Stimulated activated CD8-positive, alpha-beta memory T cell treated with anti-CD3 and anti-CD28 coated beads, Interleukin-4, amount 100 ng/mL, for 48 hours (primary cell): ENCODE measurements around the gene FOSB.
A peak's percentile ranks its signal among the peaks of the same experiment; 100 is the strongest.
"Not testable (repeated sequence)": the region's sequence is repeated elsewhere in the genome, so short reads cannot be mapped to it uniquely, and the experiment has no call there.

ENCODE experiments used
- DNase-seq: peaks from one replicate; pipeline ENCODE4 v3.0.0-alpha.2; 2020

The FOSB gene

DNA sequence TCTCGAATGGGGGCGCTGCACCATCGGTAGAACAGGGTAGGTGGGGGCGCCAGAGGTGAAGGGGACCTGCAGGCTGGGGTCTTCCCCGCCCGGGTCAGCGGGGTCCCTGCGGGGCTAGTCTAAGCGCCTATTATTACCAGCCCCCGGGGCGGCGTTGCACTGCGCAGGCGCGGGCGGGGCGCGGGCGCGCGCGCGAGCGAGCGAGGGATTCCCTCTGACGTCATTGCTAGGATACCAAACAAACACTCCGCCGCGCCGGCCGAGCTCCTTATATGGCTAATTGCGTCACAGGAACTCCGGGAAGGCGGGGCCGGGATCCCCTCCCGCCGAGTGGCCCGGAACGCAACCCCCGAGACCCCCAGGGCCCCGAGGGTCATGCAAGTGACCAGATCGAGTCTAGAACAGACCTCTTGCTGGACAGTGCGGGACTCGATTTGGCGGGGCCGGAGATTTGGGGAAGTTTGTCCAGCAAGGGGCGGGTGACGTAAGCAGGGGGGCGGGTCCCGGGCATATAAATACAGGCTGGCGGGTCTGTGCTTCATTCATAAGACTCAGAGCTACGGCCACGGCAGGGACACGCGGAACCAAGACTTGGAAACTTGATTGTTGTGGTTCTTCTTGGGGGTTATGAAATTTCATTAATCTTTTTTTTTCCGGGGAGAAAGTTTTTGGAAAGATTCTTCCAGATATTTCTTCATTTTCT is at the start of gene FOSB:
Gene FOSB (plus strand): TSS at position 541 of the 703 bp plus-strand sequence. CDS start 591 bp downstream, outside the sequence.
- DNase-seq = peak; percentile 95

DNA sequence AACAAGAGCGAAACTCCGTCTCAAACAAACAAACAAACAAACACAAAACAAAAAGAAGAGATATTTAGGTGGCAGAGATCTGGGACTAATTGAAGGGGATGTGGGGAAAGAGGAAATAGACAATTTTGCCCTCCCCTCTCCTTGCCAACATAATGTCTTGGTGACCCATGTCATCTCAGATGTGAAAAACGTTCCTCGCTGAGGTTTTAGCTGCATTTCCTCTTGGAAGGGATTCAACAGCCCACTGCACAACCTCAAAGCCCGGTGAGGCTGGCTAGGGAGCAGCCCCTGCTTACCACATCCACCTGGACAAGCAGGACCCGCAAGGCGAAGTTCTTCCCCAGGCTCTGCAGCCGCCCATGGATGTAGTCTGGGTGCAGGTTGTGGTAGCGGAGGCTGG is 49.0 kb upstream of the FOSB start:
- DNase-seq = no peak

DNA sequence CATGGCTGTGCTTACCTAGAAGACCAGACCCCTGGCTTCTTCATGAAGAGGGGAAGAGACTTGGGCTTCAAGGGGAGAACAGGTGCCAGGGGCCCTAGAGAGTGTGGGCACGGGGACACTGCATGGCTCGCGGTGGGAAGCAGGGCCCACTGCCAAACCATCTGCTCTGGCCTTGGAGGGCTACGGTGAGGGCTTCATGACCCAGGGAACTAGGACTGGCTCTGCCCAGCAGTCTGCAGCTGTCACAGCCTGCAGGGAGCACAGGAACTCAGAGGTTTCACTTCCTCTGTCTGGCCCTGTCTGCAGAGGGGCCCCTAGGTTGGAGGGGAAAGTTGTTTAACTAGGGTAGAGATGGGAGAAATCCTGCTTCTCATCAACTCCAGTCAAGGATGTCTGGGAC is 48.4 kb upstream of the FOSB start:
- no peak for DNase-seq

DNA sequence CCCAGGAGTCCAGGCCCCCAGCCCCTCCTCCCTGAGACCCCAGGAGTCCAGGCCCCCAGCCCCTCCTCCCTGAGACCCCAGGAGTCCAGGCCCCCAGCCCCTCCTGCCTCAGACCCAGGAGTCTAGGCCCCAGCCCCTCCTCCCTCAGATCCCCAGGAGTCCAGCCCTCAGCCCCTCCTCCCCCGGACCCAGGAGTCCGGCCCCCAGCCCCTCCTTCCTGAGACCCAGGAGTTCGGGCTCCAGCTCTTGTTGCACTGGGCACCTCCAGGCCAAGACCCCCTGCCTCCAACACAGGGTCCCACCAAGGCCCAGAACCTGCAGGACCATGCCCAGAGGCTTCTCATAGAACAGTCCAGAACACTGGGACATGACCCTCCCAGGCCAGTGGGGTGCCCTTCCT is 47.9 kb upstream of the FOSB start:
- no peak for DNase-seq

DNA sequence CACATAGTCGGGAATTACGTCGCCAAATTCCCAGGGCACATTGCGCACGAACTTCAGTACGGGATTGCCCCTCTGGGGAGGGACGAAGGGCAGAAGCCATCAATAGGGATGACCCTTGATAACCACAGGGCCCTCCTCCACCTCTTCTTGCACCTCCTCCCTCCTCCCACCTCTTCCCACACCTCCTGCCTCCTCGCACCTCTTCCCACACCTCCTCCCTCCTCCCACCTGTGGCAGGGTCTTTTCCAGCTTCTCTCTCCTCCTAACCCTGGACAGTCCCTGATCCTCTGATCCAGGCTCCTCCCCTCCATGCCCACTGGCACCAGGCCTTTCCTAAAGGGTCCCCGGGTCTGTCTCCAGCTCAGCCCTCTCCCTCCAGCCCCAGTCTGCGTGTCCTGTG is 47.4 kb upstream of the FOSB start:
- DNase-seq = no peak

DNA sequence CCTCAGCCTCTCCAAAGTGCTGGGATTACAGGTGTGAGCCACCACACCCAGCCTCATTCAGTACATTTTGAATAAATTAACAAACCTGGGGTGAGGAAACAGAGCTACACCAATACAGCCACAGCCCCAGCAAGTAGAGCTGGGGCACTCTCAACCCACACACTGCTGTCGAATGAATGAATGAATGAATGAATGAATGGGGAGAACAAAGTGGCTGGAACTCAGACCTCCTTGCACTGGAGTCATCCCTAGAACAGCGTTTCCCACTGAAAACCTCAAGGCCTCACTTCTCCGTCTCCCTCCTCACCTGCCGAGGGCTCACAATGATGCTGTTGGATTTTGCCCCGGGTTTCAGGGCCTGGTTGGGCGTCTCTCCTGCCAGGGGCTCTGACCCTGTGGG is 46.9 kb upstream of the FOSB start:
- no peak for DNase-seq

DNA sequence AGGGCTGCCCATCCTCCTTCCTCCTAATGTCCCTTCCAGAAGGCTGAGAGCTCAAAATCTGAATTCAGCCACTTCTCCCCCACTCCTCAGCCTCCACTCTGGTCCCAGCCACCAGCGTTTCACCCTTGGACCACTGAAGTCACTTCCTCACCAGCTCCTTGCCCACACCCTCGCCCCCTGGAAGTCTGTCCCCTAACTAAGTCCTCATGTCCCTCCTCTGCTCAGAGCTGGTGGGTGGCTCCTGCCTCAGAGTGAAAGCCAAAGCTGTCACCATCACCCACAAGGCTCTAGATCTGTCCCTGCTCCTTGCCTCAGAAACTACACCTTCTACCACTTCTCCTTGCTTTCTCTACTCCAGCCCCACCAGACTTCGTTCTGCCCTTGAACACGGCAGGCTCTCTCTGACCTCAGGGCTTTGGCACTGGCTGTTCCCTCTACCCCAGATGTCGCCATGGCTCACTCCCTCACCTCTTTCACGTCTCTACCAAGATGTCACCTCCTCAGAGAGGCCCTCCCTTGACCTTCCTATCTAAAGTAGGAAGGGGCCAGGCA is 45.8 kb upstream of the FOSB start:
- no peak for DNase-seq

DNA sequence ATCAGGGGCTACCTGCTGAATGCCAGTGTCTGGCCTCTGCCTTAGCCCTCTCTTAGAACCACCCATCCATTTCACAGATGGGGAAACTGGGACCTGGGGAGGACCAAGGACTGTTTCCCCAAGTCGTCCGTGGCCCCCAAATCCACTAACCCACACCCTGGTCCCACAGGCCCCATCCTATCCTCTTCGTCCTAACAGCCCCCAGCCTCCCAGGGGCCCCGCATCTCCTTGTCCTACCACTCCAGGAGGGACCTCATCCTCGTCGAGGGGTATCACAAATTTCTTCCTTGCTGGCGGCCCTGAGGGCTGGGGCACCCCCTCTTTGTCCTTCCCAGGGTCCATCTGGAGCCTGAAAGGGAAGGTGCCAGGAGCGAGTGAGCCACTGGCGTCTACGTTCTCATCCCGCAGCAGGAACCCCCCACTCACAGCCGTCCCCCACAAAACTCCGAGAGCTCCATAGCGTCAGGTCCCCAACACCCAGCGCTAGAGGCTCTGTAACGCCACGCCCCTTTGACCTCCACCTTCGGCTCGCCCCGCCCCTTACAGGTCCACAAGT is 44.7 kb upstream of the FOSB start:
- DNase-seq = no peak

DNA sequence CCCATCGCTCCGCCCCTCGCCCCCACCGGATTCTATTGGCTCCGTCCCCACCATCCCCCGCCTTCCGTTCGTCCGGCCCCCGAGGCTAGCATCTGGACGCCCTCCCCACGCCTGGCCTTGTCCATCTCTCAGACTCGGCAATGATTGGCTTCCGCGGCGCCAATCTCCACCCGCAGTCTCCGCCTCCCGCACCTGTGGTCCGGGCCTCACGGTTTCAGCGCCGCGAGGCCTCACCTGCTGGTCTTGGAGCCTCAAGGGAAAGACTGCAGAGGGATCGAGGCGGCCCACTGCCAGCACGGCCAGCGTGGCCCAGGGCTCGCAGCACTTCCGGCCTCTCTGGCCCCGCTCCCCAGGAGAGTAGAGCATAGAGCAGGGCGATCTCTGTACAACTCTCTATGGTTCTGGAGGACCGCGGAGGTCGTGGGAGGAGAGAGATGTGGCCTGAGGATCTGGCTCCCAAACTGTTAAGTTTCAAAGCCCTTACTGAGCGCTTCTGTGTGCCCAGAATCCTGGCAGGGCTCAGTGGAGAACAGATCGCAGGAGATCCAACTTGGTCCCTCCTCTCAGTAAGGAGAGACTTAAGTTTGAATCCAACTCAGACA is 44.1 kb upstream of the FOSB start, which contains the start of gene ERCC1:
Gene ERCC1 (minus strand): TSS at position 329 of the 602 bp plus-strand sequence. CDS start 543 bp downstream, outside the sequence.
- DNase-seq = peak; percentile 96

DNA sequence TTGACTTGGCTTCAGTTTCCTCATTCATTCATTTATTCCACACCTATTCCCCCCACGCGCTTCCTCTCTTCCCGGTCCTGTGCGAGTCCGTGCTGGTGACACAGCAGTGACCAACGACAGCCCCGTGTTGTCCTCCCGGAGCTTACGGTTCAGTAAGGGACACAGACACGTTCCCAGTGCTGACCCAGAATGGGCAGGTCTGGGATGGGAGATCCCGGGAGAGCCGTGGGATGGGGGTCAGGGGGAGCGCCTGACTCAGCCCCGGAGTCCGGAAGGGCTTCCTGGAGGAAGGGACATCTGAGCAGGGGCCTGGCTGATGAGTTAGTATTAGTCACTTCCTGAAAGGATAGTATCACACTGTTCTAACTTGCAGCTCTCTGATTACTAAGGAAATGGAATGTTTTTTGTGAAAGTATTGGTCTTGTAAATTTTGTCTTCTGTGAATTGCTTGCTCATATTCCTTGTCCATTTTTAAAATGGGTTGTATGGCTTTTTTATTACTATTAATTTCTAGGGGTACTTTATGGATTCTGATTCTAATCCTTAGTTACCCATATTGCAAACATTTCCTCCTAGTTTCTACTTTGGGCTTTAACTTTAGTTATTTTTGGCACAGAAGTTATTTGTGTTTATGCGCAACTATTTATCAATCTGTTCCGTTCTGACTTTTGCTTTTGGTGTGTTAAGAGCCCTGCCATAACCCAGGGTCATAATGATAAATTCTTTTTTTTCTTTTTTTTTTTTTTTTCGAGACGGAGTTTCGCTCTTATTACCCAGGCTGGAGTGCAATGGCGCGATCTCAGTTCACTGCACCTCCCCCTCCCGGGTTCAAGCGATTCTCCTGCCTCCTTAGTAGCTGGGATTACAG is 43.4 kb upstream of the FOSB start:
- DNase-seq = peak; percentile 67

DNA sequence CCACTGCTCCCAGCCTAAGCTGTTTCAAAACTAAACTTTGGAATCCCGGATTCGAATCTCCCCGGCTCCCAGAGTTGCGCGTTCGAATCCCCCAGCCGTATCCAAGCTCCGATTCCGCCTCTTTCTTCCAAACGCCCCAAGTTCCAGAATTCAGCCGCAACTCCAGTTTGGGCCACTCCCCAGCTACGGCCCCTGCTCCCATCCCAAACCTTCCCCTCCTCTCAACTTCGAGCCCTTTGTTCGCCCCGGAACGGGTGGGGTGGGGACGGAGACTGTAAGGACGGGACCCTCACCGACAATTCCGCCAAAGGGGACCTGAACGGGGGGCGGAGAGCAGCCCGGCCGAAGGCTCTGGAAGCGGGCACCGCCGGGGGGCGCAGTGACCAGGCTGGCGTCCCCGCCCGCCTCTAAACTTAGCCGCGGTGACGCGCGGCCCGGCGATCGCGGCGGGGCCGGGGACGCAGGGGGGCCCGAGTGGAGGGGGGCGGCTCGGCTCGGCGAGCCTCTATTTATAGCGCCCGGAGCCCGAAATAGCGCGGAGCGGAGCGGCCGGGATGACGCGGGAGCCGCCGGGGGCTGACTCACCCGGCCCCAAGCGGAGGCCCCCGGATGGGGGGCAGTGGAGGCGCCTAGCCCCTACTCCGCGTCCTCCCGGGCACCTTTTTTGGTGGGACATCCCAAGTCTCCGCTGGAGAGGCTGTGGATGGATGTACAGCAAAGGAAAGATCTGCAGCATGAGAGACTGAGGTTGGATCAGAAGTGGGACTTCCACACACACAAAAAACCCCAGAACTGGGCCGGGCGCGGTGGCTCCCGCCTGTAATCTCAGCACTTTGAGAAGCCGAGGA is 39.2 kb upstream of the FOSB start:
- DNase-seq = peak; percentile 48

DNA sequence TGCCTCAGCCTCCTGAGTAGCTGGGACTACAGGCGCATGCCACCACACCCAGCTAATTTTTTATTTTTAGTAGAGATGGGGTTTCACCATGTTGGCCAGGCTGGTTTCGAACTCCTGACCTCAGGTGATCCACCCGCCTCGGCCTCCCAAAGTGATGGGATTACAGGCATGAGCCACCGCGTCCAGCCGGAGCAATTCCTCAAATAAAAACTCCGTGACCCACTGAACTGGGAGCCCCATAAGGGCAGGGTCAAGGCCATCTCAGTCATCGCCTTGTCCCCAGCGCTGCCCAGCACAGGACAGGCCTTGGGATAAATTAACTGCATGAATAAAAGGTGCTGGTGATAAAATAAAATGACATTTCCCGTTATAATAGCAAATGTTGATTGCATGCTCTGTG is 37.9 kb upstream of the FOSB start:
- DNase-seq = not testable (repeated sequence)

DNA sequence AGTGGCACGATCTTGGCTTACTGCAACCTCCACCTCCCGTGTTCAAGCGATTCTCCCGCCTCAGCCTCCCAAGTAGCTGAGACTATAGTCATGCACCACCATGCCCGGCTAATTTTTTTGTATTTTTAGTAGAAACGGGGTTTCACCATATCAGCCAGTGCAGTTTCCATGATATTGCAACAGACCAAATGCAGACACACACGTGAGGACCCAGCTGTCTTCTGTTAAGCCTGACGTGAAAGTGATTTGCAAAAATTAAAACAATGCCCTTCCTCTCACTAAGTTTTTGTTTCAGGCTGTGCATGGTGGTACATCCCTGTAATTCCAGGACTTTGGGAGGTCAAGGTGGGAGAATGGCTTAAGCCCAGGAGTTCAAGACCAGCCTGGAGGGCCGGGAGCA is 36.8 kb upstream of the FOSB start:
- DNase-seq = not testable (repeated sequence)

DNA sequence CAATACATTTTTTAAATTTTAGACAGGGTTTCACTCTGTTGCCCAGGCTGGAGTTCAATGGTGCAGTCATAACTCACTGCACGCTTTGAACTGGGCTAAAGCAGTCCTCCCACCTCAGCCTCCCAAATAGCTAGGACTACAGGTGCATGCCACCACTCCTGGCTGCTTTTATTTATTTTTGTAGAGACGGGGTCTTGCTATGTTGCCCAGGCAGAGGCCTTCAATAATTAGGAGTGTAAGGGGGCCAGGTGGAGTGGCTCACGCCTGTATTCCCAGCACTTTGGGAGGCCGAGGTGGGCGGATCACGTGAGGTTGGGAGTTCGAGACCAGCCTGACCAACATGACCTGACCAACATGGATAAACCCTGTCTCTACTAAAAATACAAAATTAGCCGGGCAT is 35.3 kb upstream of the FOSB start:
- not testable (repeated sequence) for DNase-seq

DNA sequence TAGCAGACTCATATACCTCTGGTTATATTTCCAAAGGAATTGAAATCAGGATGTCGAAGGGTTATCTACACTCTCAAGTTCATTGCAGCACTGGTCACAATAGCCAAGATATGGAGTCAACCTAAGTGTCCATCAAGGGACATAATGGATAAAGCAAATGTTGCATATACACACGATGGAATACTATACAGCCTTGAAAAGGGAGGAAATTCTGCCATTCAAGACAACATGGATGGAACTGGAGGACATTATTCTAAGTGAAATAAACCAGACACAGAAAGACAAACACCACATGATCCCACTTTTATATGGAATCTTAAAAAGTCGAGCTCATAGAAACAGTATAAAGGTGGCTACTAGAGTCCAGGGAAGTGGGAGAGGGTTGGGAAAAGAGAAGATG is 30.5 kb upstream of the FOSB start:
- no peak for DNase-seq

DNA sequence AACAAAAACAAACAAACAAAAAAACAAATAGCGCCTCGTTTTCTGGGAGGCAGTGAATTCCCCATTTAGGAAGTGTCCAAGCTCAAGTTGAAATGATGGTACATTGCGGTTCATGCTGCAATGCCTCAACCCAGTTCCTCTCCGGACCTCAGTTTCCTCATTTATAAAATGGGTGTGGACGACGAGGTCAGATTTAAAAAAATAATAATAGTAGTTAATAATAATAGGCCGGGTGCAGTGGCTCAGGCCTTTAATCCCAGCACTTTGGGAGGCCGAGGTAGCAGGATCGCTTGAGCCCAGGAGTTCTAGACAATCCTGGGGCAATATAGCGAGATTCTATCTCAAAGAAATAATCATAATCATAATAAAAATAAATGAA is 28.6 kb upstream of the FOSB start:
- no peak for DNase-seq

DNA sequence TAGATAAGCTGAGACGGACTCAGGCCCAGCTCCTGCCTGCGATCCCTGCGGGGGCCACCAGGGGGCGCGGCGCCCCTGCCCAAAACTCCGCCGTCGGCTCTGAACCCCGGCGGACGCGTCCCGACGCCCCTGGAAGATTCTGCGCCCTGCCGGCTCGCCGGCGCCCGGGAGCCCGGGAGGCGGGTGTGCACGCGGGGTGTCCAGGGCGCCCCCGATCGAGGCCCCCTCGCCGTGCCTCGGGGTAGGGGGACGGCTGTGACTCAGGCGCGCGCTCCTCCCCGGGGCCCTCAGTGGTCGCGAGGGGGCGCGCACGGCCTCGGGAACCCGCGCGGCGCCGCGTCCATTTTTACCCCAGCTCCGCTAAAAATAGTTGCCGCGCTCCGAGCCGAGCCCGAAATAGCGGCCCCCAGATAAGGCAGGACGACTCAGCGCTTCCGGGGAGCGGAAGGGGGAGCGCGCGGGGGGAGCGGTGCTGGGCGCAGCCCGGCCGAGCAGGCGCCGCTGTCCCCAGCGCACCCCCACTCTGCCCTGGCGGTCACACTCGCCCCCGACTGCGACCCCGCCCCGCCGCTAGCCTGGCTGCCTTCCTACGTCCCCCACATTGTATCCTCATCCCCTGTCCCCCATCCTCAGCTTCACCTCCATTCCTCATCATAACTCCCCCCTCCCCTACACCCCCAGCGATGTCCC is 28.1 kb upstream of the FOSB start:
- peak; percentile 88 for DNase-seq

DNA sequence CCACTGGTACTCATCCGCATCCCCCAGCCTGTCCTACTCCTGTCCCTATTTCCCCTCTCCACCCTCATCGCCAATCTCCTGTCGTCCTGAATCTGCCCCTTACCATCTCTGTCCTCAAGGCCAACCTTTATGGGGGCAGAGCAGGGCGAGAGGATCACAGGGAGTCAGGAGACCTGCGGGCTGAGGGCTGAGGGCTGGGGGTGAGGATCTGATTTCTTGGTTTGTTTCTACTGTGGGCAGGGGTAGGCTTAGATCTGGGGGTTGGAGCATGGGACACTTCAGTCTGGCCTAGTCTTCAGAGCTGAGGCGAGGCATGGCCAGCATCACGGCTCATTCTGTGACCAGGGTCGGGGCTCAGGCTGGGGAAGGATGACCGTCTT is 27.5 kb upstream of the FOSB start:
- DNase-seq = no peak

DNA sequence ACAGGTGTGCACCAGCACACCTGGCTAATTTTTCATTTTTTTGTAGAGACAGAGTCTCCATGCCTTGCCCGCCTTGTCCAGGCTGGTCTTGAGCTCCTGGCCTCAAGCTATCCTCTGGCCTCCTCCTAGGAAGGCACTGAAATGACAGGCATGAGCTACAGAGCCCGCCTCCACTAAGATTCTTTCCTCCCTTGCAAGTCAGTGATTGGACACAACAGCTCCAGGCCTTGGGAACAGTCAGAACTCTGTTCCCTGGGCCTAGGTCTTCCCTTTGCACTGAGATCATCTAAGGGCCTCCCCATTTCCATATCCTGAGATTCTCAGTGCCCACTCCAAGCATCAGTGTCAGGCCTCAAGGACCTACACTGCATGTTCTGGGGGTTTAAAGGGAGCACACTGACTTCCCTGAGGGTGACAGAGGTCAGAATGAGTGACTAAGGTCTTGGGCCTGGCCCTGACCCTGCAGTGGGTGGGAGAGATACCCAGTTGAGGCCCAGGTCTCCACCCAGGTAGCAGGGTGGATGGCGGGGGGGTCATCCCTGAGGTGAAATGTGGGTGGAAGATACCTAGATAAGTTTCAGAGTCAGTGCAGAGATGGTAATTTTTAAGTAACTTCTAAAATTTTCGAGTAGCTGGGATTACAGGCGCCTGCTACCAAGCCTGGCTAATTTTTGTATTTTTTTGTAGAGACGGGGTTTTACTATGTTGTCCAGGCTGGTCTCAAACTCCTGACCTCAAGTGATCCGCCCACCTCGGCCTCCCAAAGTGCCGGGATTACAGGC is 26.7 kb upstream of the FOSB start:
- DNase-seq = no peak

DNA sequence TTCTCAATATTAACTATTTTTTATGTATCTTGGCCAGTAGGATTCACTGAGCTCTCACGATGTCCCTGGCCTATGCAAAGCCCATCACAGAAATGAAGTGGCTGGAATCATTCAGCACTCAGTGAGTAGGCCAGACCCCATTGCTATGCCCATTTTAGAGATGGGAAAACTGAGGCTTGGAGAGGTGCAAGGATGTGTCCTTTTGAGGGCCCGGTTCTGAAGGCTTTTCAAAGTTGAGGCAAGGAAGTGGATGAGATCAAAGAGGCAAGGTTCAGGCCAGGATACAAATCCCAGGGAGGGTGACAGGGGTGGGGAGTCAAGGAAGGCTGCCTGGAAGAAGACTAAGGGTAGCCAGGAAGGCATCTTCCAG is 25.4 kb upstream of the FOSB start:
- DNase-seq = no peak
